K562 (cell line): ENCODE results near the gene ZPBP. TPM values are rescaled to one million over a fixed set of nuclear protein-coding genes. Genes with fewer than 3 reads are reported as not detected.

Experiments
- AFF1 ChIP-seq, 2 experiments: fragments of 450-650 bp; IDR thresholded peaks; 2 replicates each; pipeline ENCODE4 v1.6.1; 2018; ENCODE audit warnings: mild to moderate bottlenecking in 2 of 2, low read depth in 1 of 2; ENCODE audit not compliant: partially characterized antibody in 2 of 2
- ARID1B ChIP-seq: fragments of 450-650 bp; IDR thresholded peaks from 2 replicates; pipeline ENCODE4 v1.6.1; 2016; ENCODE audit warnings: antibody characterized with exemption, mild to moderate bottlenecking, inconsistent platforms
- ATF7 ChIP-seq: fragments of 450-650 bp; IDR thresholded peaks from 2 replicates; pipeline ENCODE4 v1.7.1; 2014; ENCODE audit warnings: mild to moderate bottlenecking, moderate library complexity
- CBFA2T3 ChIP-seq: fragments of 450-650 bp; IDR thresholded peaks from 2 replicates; pipeline ENCODE4 v1.6.1; 2017
- FOXA1 ChIP-seq: fragments of 450-650 bp; IDR thresholded peaks from 2 replicates; pipeline ENCODE4 v1.6.1; 2016; ENCODE audit warnings: mild to moderate bottlenecking, borderline replicate concordance
- HDAC6 ChIP-seq: IDR thresholded peaks from 2 replicates; pipeline ENCODE4 v1.6.1; 2012; ENCODE audit warnings: low read depth, mild to moderate bottlenecking, control low read depth, inconsistent platforms, low read length, moderate library complexity
- HDAC8 ChIP-seq: fragments of 450-650 bp; IDR thresholded peaks from 2 replicates; pipeline ENCODE4 v1.6.1; 2016; ENCODE audit warnings: mild to moderate bottlenecking, missing genetic modification characterization, moderate library complexity, missing compliant biosample characterization
- KLF16 ChIP-seq: IDR thresholded peaks from 2 replicates; pipeline ENCODE4 v1.6.1; 2016; ENCODE audit warnings: antibody characterized with exemption
- MCM5 ChIP-seq: fragments of 450-650 bp; IDR thresholded peaks from 2 replicates; pipeline ENCODE4 v1.6.1; 2016; ENCODE audit warnings: low read depth
- MXI1 ChIP-seq: IDR thresholded peaks from 2 replicates; pipeline ENCODE4 v1.6.1; 2011; ENCODE audit warnings: low read depth, mild to moderate bottlenecking, improper control_type of control experiment, low read length
- TAL1 ChIP-seq: fragments of 450-650 bp; IDR thresholded peaks from 2 replicates; pipeline ENCODE4 v1.6.1; 2016; ENCODE audit warnings: mild to moderate bottlenecking
- TSHZ1 ChIP-seq: fragments of 250-450 bp; sonication (Bioruptor Pico); IDR thresholded peaks from 2 replicates; pipeline ENCODE4 v1.4.0; 2020; ENCODE audit warnings: mild to moderate bottlenecking, moderate library complexity
- ZBTB11 ChIP-seq, 3 experiments: fragments of 200-800 bp in 1 of 3; fragments of 250-450 bp in 1 of 3; fragments of 450-650 bp in 1 of 3; sonication (Bioruptor Pico) in 1 of 3; sonication (Bioruptor generic) in 1 of 3; formaldehyde crosslinking in 1 of 3; IDR thresholded peaks; 2 replicates each; pipeline versions ENCODE4 v1.6.1 to v1.8.0; 2016 to 2022; ENCODE audit warnings: mild to moderate bottlenecking in 2 of 3, missing genetic modification characterization in 2 of 3, missing compliant biosample characterization in 1 of 3, moderate library complexity in 1 of 3
- ZHX1 ChIP-seq: fragments of 150-350 bp; conservative IDR thresholded peaks from 2 replicates; pipeline ENCODE4 v1.6.1; 2014; ENCODE audit warnings: low read length
- ZNF212 ChIP-seq: fragments of 450-650 bp; formaldehyde crosslinking; IDR thresholded peaks from 2 replicates; pipeline ENCODE4 v1.4.0; 2020; ENCODE audit warnings: mild to moderate bottlenecking
- polyA plus RNA-seq, 8 experiments: library from polyadenylated mRNA; depleted of rRNA in 4 of 8; stranded (reverse) in 5 of 8; unstranded in 3 of 8; fragments of >200 nt; fragmentation: Nextera tagmentation in 2 of 8; fragmentation: Illumina TruSeq in 1 of 8; extraction: Ambion mirVana in 2 of 8; extraction: Trizol in 1 of 8; gene quantifications; 2 replicates each; pipeline versions ENCODE4 v1.2.1 to v1.2.3, GENCODE V29; 2011 to 2014; ENCODE audit warnings: inconsistent platforms in 1 of 8, missing spikeins in 1 of 8
- total RNA-seq, 7 experiments: library from RNA; depleted of rRNA in 6 of 7; stranded (reverse); fragments of >200 nt in 6 of 7; fragmentation: Illumina TruSeq in 2 of 7; extraction: Trizol in 2 of 7; gene quantifications; 2 replicates each; pipeline versions ENCODE4 v1.2.1 to v1.2.3, GENCODE V29; 2011 to 2021; ENCODE audit warnings: low replicate concordance in 1 of 7

Gene ZPBP
- total and polyA plus RNA-seq, 9 of the 15 experiments (the other 6 are each of a cell fraction or from before 2014, with no cell fraction given): not detected

GRCh38 chr7:50062951-50063350, 30.1 kb downstream of the ZPBP start (continued):
- TF ChIP-seq ZHX1: no peak
- peak; percentile 43; the same call in 1 of the 2 replicates for TF ChIP-seq TAL1
- no peak for TF ChIP-seq FOXA1
- peak; percentile 20; the same call in 1 of the 2 replicates for TF ChIP-seq CBFA2T3
- TF ChIP-seq AFF1 (IDR thresholded peaks at IDR 0.05; ENCODE audit: low read depth in 1 of 2, partially characterized antibody in 2 of 2): no peak
- 0 out of 2 replicates have a peak, but pooled peaks have one; percentile 26 for TF ChIP-seq ARID1B
- 0 out of 2 replicates have a peak, but pooled peaks have one; percentile 17 for TF ChIP-seq ATF7
- TF ChIP-seq MXI1: no peak
- TF ChIP-seq ZNF212 (CRISPR knock-in tag): no peak
- no peak for TF ChIP-seq ZBTB11 (CRISPR knock-in tag; IDR thresholded peaks at IDR 0.05)
- TF ChIP-seq TSHZ1: no peak
- no peak for TF ChIP-seq HDAC8 (tag)
- TF ChIP-seq MCM5: no peak
- TF ChIP-seq HDAC6: no peak
- TF ChIP-seq KLF16: no peak
